Measurements from ENCODE around the gene CDC23. TPM values are rescaled to one million over a fixed set of nuclear protein-coding genes. Genes with fewer than 3 reads are reported as not detected.

Gene CDC23
- total and polyA plus RNA-seq, 2 of the 8 experiments (the other 6 are each of a cell fraction or from before 2014, with no cell fraction given): 32.6 to 45.7 TPM

DNA sequence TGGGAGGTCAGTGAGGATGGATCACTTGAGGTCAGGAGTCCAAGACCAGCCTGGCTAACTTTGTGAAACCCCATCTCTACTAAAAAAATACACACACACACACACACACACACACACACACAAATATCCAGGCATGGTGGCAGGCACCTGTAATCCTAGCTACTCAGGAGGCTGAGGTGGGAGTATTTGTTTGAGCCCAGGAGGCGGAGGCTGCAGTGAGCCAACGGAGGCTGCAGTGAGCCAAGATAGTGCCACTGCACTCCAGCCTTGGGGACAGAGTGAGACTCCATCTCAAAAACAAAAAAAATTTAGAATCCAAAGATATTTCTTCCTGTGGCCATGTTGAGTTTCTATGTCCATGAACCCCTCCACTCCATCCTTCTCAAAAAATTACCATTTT is 21.5 kb upstream of the CDC23 start (continued):
- TF ChIP-seq, protein P1, sequence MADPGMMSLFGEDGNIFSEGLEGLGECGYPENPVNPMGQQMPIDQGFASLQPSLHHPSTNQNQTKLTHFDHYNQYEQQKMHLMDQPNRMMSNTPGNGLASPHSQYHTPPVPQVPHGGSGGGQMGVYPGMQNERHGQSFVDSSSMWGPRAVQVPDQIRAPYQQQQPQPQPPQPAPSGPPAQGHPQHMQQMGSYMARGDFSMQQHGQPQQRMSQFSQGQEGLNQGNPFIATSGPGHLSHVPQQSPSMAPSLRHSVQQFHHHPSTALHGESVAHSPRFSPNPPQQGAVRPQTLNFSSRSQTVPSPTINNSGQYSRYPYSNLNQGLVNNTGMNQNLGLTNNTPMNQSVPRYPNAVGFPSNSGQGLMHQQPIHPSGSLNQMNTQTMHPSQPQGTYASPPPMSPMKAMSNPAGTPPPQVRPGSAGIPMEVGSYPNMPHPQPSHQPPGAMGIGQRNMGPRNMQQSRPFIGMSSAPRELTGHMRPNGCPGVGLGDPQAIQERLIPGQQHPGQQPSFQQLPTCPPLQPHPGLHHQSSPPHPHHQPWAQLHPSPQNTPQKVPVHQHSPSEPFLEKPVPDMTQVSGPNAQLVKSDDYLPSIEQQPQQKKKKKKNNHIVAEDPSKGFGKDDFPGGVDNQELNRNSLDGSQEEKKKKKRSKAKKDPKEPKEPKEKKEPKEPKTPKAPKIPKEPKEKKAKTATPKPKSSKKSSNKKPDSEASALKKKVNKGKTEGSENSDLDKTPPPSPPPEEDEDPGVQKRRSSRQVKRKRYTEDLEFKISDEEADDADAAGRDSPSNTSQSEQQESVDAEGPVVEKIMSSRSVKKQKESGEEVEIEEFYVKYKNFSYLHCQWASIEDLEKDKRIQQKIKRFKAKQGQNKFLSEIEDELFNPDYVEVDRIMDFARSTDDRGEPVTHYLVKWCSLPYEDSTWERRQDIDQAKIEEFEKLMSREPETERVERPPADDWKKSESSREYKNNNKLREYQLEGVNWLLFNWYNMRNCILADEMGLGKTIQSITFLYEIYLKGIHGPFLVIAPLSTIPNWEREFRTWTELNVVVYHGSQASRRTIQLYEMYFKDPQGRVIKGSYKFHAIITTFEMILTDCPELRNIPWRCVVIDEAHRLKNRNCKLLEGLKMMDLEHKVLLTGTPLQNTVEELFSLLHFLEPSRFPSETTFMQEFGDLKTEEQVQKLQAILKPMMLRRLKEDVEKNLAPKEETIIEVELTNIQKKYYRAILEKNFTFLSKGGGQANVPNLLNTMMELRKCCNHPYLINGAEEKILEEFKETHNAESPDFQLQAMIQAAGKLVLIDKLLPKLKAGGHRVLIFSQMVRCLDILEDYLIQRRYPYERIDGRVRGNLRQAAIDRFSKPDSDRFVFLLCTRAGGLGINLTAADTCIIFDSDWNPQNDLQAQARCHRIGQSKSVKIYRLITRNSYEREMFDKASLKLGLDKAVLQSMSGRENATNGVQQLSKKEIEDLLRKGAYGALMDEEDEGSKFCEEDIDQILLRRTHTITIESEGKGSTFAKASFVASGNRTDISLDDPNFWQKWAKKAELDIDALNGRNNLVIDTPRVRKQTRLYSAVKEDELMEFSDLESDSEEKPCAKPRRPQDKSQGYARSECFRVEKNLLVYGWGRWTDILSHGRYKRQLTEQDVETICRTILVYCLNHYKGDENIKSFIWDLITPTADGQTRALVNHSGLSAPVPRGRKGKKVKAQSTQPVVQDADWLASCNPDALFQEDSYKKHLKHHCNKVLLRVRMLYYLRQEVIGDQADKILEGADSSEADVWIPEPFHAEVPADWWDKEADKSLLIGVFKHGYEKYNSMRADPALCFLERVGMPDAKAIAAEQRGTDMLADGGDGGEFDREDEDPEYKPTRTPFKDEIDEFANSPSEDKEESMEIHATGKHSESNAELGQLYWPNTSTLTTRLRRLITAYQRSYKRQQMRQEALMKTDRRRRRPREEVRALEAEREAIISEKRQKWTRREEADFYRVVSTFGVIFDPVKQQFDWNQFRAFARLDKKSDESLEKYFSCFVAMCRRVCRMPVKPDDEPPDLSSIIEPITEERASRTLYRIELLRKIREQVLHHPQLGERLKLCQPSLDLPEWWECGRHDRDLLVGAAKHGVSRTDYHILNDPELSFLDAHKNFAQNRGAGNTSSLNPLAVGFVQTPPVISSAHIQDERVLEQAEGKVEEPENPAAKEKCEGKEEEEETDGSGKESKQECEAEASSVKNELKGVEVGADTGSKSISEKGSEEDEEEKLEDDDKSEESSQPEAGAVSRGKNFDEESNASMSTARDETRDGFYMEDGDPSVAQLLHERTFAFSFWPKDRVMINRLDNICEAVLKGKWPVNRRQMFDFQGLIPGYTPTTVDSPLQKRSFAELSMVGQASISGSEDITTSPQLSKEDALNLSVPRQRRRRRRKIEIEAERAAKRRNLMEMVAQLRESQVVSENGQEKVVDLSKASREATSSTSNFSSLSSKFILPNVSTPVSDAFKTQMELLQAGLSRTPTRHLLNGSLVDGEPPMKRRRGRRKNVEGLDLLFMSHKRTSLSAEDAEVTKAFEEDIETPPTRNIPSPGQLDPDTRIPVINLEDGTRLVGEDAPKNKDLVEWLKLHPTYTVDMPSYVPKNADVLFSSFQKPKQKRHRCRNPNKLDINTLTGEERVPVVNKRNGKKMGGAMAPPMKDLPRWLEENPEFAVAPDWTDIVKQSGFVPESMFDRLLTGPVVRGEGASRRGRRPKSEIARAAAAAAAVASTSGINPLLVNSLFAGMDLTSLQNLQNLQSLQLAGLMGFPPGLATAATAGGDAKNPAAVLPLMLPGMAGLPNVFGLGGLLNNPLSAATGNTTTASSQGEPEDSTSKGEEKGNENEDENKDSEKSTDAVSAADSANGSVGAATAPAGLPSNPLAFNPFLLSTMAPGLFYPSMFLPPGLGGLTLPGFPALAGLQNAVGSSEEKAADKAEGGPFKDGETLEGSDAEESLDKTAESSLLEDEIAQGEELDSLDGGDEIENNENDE (IDR thresholded peaks at IDR 0.05; ENCODE audit: insufficient replicate concordance, low read length): no peak
- TF ChIP-seq RFX5 (IDR thresholded peaks at IDR 0.05; ENCODE audit: borderline replicate concordance, low read depth, low read length) (no peak), SUZ12 (IDR thresholded peaks at IDR 0.05; ENCODE audit: low read length) (no peak)
